ENCODE data around the gene MYMX.

DNA sequence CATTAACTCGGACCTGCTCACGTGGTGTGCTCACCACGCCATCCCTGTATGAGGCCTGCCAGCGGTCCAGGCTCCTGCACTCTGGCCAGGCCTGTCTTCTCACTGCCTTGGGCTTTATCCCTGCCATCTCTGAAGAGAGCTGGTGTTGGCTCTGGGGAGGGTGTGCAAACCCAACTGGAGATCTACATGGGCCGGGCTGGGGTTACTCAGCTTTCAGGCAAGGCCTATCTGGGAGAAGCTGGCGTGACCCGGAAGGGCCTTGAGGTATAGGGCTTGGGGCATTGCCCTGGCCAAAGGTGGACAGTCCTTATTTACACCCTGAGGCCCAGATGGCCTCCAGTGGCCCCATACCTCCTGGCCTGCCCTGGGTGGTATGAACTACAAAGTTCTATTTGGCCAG, 11.7 kb downstream of the MYMX start:
- TF ChIP-seq, protein P1, sequence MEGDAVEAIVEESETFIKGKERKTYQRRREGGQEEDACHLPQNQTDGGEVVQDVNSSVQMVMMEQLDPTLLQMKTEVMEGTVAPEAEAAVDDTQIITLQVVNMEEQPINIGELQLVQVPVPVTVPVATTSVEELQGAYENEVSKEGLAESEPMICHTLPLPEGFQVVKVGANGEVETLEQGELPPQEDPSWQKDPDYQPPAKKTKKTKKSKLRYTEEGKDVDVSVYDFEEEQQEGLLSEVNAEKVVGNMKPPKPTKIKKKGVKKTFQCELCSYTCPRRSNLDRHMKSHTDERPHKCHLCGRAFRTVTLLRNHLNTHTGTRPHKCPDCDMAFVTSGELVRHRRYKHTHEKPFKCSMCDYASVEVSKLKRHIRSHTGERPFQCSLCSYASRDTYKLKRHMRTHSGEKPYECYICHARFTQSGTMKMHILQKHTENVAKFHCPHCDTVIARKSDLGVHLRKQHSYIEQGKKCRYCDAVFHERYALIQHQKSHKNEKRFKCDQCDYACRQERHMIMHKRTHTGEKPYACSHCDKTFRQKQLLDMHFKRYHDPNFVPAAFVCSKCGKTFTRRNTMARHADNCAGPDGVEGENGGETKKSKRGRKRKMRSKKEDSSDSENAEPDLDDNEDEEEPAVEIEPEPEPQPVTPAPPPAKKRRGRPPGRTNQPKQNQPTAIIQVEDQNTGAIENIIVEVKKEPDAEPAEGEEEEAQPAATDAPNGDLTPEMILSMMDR (IDR thresholded peaks at IDR 0.05): no peak
- TF ChIP-seq EP300 (IDR thresholded peaks at IDR 0.05): no peak
